ENCODE data around the gene CYP2A13. TPM values are rescaled to one million over a fixed set of nuclear protein-coding genes. Genes with fewer than 3 reads are reported as not detected.
"Not testable (repeated sequence)": the region's sequence is repeated elsewhere in the genome, so short reads cannot be mapped to it uniquely, and the experiment has no call there.

CYP2A13 gene
- total RNA-seq, 1 experiment from 2014 or later: not detected

- no peaks in the 10 kb centered on the region for H3K27me3 ChIP-seq (ENCODE audit: control insufficient read depth, insufficient read depth, low read length)
- CTCF ChIA-PET: no interaction called here
- no peak overlapping the region for H3K4me3 ChIP-seq (ENCODE audit: low read depth in 2 of 2, low read length in 2 of 2)
These were observed 37.8 kb upstream of the CYP2A13 start for GRCh38 chr19:41050426-41050825.

GRCh38 chr19:41052162-41052561 is 36.1 kb upstream of the CYP2A13 start:
- H3K4me3 ChIP-seq (ENCODE audit: low read depth in 2 of 2, low read length in 2 of 2); intact Hi-C loops (cut with micrococcal nuclease; ENCODE audit: unreplicated experiment); BruUV-seq (replicated peaks); H3K4me1 ChIP-seq (ENCODE audit: control insufficient read depth, insufficient read depth, low read length); in situ Hi-C loops (cut with HindIII; ENCODE audit: low pct_unique_long_range_greater_than_20kb, low sequenced_read_pairs); DNase-seq (ENCODE audit: low read depth, low spot score); CTCF ChIA-PET; H3K27me3 ChIP-seq (ENCODE audit: control insufficient read depth, insufficient read depth, low read length); H3K27ac ChIP-seq (ENCODE audit: low read length); H3K9me3 ChIP-seq (ENCODE audit: control insufficient read depth, insufficient read depth, low read depth, low read length); POLR2A ChIA-PET; H3K36me3 ChIP-seq (ENCODE audit: control insufficient read depth, insufficient read depth, low read length); ATAC-seq: not testable (repeated sequence)

More at GRCh38 chr19:41050426-41050825, 37.8 kb upstream of the CYP2A13 start:
- intact Hi-C loops (cut with micrococcal nuclease; ENCODE audit: unreplicated experiment) (no loop called here), in situ Hi-C loops (cut with HindIII; ENCODE audit: low pct_unique_long_range_greater_than_20kb, low sequenced_read_pairs) (no loop called here)
- Histone ChIP-seq H3K27ac (ENCODE audit: low read length) (no peak overlapping the region), H3K4me1 (ENCODE audit: control insufficient read depth, insufficient read depth, low read length) (no peaks in the 10 kb centered on the region), H3K36me3 (ENCODE audit: control insufficient read depth, insufficient read depth, low read length) (no peaks in the 10 kb centered on the region), H3K9me3 (ENCODE audit: control insufficient read depth, insufficient read depth, low read depth, low read length) (no peaks in the 10 kb centered on the region)
- POLR2A ChIA-PET: no interaction called here
- no TSS peak for BruUV-seq (replicated peaks)
- ATAC-seq: no peak
- no peak for TF ChIP-seq REST (IDR thresholded peaks at IDR 0.05; ENCODE audit: insufficient read depth in 1 of 2, low read depth in 2 of 2, low read length in 1 of 2)
- TF ChIP-seq CTCF (IDR thresholded peaks at IDR 0.05): no peak
- TF ChIP-seq POLR2AphosphoS5 (IDR thresholded peaks at IDR 0.05; ENCODE audit: low read depth, low read length): no peak
- TF ChIP-seq SIN3A (IDR thresholded peaks at IDR 0.05; ENCODE audit: borderline replicate concordance, insufficient read depth, low read depth, low read length): no peak
- TF ChIP-seq TCF7L2 (IDR thresholded peaks at IDR 0.05; ENCODE audit: low read depth, low read length): no peak
- DNase-seq (ENCODE audit: low read depth, low spot score): no peak

- H3K4me1 ChIP-seq (ENCODE audit: control insufficient read depth, insufficient read depth, low read length); in situ Hi-C loops (cut with HindIII; ENCODE audit: low pct_unique_long_range_greater_than_20kb, low sequenced_read_pairs); H3K27me3 ChIP-seq (ENCODE audit: control insufficient read depth, insufficient read depth, low read length); H3K4me3 ChIP-seq (ENCODE audit: low read depth in 2 of 2, low read length in 2 of 2); DNase-seq (ENCODE audit: low read depth, low spot score); BruUV-seq (replicated peaks); H3K36me3 ChIP-seq (ENCODE audit: control insufficient read depth, insufficient read depth, low read length); CTCF ChIA-PET; POLR2A ChIA-PET; intact Hi-C loops (cut with micrococcal nuclease; ENCODE audit: unreplicated experiment); H3K9me3 ChIP-seq (ENCODE audit: control insufficient read depth, insufficient read depth, low read depth, low read length); ATAC-seq; H3K27ac ChIP-seq (ENCODE audit: low read length): not testable (repeated sequence)
These were observed 34.9 kb upstream of the CYP2A13 start for GRCh38 chr19:41053331-41053730.
